Pons (tissue), 1 donor: ENCODE results near the gene NAIP.
"Not testable (repeated sequence)": the region's sequence is repeated elsewhere in the genome, so short reads cannot be mapped to it uniquely, and the experiment has no call there.

ENCODE experiments used
- DNase-seq: peaks from one replicate; pipeline ENCODE4 v3.0.0-alpha.2; 2016; ENCODE audit warnings: low spot score

NAIP gene

DNA sequence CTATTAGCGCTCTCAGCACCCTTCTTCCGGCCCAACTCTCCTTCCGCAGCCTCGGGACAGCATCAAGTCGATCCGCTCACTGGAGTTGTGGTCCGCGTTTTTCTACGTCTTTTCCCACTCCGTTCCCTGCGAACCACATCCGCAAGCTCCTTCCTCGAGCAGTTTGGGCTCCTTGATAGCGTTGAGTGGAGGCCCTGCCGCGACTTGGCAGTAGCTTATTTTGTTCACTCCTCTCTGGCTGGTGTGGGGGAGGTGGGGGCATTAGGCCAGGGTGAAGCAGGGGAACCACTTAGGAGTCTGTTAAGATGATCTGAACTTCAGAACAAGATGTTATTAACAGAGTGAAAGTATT lies 100.0 kb downstream of the NAIP start:
- not testable (repeated sequence) for DNase-seq
